Prostate gland (tissue), 2 donors: ENCODE data around the gene PGF. TPM values are rescaled to one million over a fixed set of nuclear protein-coding genes. Genes with fewer than 3 reads are reported as not detected.

ENCODE experiments used
- DNase-seq: peaks from one replicate; pipeline ENCODE4 v3.0.0-alpha.2; 2019; ENCODE audit warnings: low spot score
- H3K27ac ChIP-seq, 2 donors: fragments of 200-600 bp; sonication (generic); 2 replicates each; pipeline ENCODE4 v1.5.1; 2017 to 2019
- H3K27me3 ChIP-seq: fragments of 200-600 bp; sonication (generic); replicated peaks from 2 replicates; pipeline ENCODE4 v1.5.1; 2019; ENCODE audit not compliant: insufficient read depth
- H3K36me3 ChIP-seq, 2 donors: fragments of 200-600 bp; sonication (generic); 1 replicate in 1 of 2; 2 replicates in 1 of 2; pipeline versions ENCODE4 v1.5.1 to v1.8.1; 2017 to 2019
- H3K4me1 ChIP-seq: fragments of 200-600 bp; sonication (generic); replicated peaks from 2 replicates; pipeline ENCODE4 v1.5.1; 2019
- H3K4me3 ChIP-seq, 2 donors: fragments of 200-600 bp; sonication (generic); 2 replicates each; pipeline ENCODE4 v1.5.1; 2017 to 2019
- H3K9me3 ChIP-seq: fragments of 200-600 bp; sonication (generic); 2 replicates; pipeline ENCODE4 v1.5.1; 2017
- POLR2A ChIP-seq: fragments of 450-650 bp; IDR thresholded peaks from one replicate; pipeline ENCODE4 v1.6.1; 2016; ENCODE audit warnings: antibody characterized with exemption, mild to moderate bottlenecking
- POLR2AphosphoS5 ChIP-seq: sonication (generic); formaldehyde crosslinking; IDR thresholded peaks from one replicate; pipeline ENCODE4 v1.6.1; 2017; ENCODE audit warnings: antibody characterized with exemption
- WGBS: methylation state at CpG from one replicate; pipeline ENCODE4 v1.1.5; 2018; 5-methylcytosine and 5-hydroxymethylcytosine counted together
- intact Hi-C: fragments of 100-400 bp; cut with DNase I; formaldehyde crosslinking; loops from one replicate; pipeline ENCODE4 v1.14.2; 2022
- total RNA-seq, 2 donors: library from RNA; depleted of rRNA; stranded (reverse); fragments of >200 nt; gene quantifications; one replicate each; pipeline ENCODE4 v1.1.0, GENCODE V29; 2016
- TF ChIP-seq, protein P1 (sequence below), 4 experiments: fragments of 200-600 bp in 2 of 4; fragments of 450-650 bp in 2 of 4; sonication (generic) in 2 of 4; IDR thresholded peaks; 1 replicate in 3 of 4; 2 replicates in 1 of 4; pipeline ENCODE4 v1.5.1; 2016 to 2019; ENCODE audit warnings: antibody characterized with exemption in 4 of 4, mild to moderate bottlenecking in 2 of 4, moderate library complexity in 2 of 4

PGF gene
- total RNA-seq, 2 donors from 2014 or later, result 7.9 to 16.2 TPM

GRCh38 chr14:74938531-74939495, 16.6 kb downstream of the PGF start:
- TF ChIP-seq POLR2A, result no peak
- TF ChIP-seq, protein P1, sequence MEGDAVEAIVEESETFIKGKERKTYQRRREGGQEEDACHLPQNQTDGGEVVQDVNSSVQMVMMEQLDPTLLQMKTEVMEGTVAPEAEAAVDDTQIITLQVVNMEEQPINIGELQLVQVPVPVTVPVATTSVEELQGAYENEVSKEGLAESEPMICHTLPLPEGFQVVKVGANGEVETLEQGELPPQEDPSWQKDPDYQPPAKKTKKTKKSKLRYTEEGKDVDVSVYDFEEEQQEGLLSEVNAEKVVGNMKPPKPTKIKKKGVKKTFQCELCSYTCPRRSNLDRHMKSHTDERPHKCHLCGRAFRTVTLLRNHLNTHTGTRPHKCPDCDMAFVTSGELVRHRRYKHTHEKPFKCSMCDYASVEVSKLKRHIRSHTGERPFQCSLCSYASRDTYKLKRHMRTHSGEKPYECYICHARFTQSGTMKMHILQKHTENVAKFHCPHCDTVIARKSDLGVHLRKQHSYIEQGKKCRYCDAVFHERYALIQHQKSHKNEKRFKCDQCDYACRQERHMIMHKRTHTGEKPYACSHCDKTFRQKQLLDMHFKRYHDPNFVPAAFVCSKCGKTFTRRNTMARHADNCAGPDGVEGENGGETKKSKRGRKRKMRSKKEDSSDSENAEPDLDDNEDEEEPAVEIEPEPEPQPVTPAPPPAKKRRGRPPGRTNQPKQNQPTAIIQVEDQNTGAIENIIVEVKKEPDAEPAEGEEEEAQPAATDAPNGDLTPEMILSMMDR (IDR thresholded peaks at IDR 0.05), result no peak
- TF ChIP-seq POLR2AphosphoS5, result no peak
- no peaks in the 10 kb centered on the region for H3K36me3 ChIP-seq
- H3K4me3 ChIP-seq, result no peak overlapping the region
- H3K4me1 ChIP-seq, result no peaks in the 10 kb centered on the region
- no peak for DNase-seq
- peak overlapping the region in 1 of 2 donors; percentile 53 for H3K27ac ChIP-seq
- H3K27me3 ChIP-seq, result no peaks in the 10 kb centered on the region
- WGBS, result 91% methylated on average over 10 of the region's 10 CpGs
- no peaks in the 10 kb centered on the region for H3K9me3 ChIP-seq
- intact Hi-C loops, result no loop called here

DNA sequence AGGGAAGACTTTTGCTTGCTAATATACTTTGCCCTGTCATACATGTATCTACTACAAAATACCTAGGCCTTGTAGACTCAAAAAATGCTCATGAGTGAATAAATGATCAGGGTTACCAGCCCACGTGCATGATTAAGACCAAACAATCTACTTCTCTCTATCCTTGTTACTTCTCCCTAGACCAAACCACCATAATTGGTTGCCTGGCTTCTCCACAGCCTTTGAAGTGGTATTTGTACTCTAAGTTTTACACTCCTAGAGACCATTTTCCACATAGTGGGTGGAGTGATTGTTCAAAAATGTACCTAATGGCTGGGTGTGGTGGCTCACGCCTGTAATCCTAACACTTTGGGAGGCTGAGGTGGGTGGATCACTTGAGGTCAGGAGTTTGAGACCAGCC, 18.2 kb downstream of the PGF start:
- TF ChIP-seq, protein P1 (IDR thresholded peaks at IDR 0.05), result no peak
- TF ChIP-seq POLR2A, result no peak
- no peak for TF ChIP-seq POLR2AphosphoS5
- H3K4me3 ChIP-seq, result no peak overlapping the region
- H3K9me3 ChIP-seq, result no peaks in the 10 kb centered on the region
- 79% methylated on average over 2 of the region's 2 CpGs for WGBS
- H3K36me3 ChIP-seq, result no peaks in the 10 kb centered on the region
- intact Hi-C loops, result no loop called here
- no peak overlapping the region for H3K27ac ChIP-seq
- H3K4me1 ChIP-seq, result no peaks in the 10 kb centered on the region
- DNase-seq, result no peak
- H3K27me3 ChIP-seq, result no peaks in the 10 kb centered on the region

- Histone ChIP-seq H3K9me3 (no peaks in the 10 kb centered on the region), H3K27me3 (no peaks in the 10 kb centered on the region), H3K4me3 (no peak overlapping the region), H3K27ac (no peak overlapping the region), H3K36me3 (no peaks in the 10 kb centered on the region), H3K4me1 (no peaks in the 10 kb centered on the region)
- TF ChIP-seq POLR2AphosphoS5, result no peak
- no peak for TF ChIP-seq POLR2A
- TF ChIP-seq, protein P1 (IDR thresholded peaks at IDR 0.05), result no peak
- no peak for DNase-seq
- intact Hi-C loops, result no loop called here
- WGBS, result 88% methylated on average over 8 of the region's 8 CpGs
These were observed 18.7 kb downstream of the PGF start for GRCh38 chr14:74936731-74937130.

- Histone ChIP-seq H3K36me3 (no peaks in the 10 kb centered on the region), H3K4me1 (no peaks in the 10 kb centered on the region), H3K9me3 (no peaks in the 10 kb centered on the region), H3K4me3 (no peak overlapping the region), H3K27me3 (no peaks in the 10 kb centered on the region), H3K27ac (no peak overlapping the region)
- intact Hi-C loops, result no loop called here
- DNase-seq, result no peak
- TF ChIP-seq POLR2AphosphoS5, result no peak
- 96% methylated on average over 11 of the region's 11 CpGs for WGBS
These were observed 19.2 kb downstream of the PGF start for GRCh38 chr14:74936151-74936550.

- intact Hi-C loops, result no loop called here
- no peaks in the 10 kb centered on the region for H3K4me1 ChIP-seq
- H3K27me3 ChIP-seq, result peaks cover 2% of the 10 kb centered on the region
- 80% methylated on average over 9 of the region's 9 CpGs for WGBS
- DNase-seq, result no peak
- H3K9me3 ChIP-seq, result no peaks in the 10 kb centered on the region
- TF ChIP-seq POLR2AphosphoS5, result no peak
- TF ChIP-seq POLR2A, result no peak
- no peak overlapping the region for H3K4me3 ChIP-seq
- H3K27ac ChIP-seq, result no peak overlapping the region
- no peaks in the 10 kb centered on the region for H3K36me3 ChIP-seq
These were observed 20.1 kb downstream of the PGF start for GRCh38 chr14:74935360-74935680.
